Liver (tissue), 3 donors: ENCODE data around the gene EMC6.

Experiments
- EGR1 ChIP-seq, 2 donors: IDR thresholded peaks; 2 replicates each; pipeline ENCODE4 v1.6.1; 2016 to 2018; ENCODE audit warnings: antibody characterized with exemption in 2 of 2, low read depth in 2 of 2
- FOXA2 ChIP-seq: IDR thresholded peaks from 2 replicates; pipeline ENCODE4 v1.6.1; 2016; ENCODE audit warnings: antibody characterized with exemption
- GABPA ChIP-seq, 2 donors: IDR thresholded peaks in 1 of 2; conservative IDR thresholded peaks in 1 of 2; 2 replicates each; pipeline ENCODE4 v1.6.1; 2016; ENCODE audit warnings: antibody characterized with exemption in 2 of 2, mild to moderate bottlenecking in 1 of 2, moderate library complexity in 1 of 2
- HNF4A ChIP-seq, 2 donors: conservative IDR thresholded peaks; 2 replicates each; pipeline ENCODE4 v1.6.1; 2016; ENCODE audit warnings: antibody characterized with exemption in 2 of 2, mild to moderate bottlenecking in 2 of 2
- RAD21 ChIP-seq, 2 donors: IDR thresholded peaks; 2 replicates each; pipeline ENCODE4 v1.6.1; 2016; ENCODE audit warnings: antibody characterized with exemption in 2 of 2, mild to moderate bottlenecking in 2 of 2
- YY1 ChIP-seq: IDR thresholded peaks from 2 replicates; pipeline ENCODE4 v1.6.1; 2016; ENCODE audit warnings: antibody characterized with exemption, mild to moderate bottlenecking
- TF ChIP-seq, protein P1 (sequence below): fragments of 150-350 bp; IDR thresholded peaks from 2 replicates; pipeline ENCODE4 v1.5.1; 2017; ENCODE audit warnings: improper control_type of control experiment, low read depth, low read length; ENCODE audit not compliant: missing input control
- TF ChIP-seq, protein P2 (sequence below): IDR thresholded peaks from 2 replicates; pipeline ENCODE4 v1.6.1; 2016; ENCODE audit warnings: antibody characterized with exemption, mild to moderate bottlenecking
- TF ChIP-seq, protein P3 (sequence below): IDR thresholded peaks from 2 replicates; pipeline ENCODE4 v1.6.1; 2016; ENCODE audit warnings: antibody characterized with exemption
- donor health status: healthy.
- donor health status: healthy.

DNA sequence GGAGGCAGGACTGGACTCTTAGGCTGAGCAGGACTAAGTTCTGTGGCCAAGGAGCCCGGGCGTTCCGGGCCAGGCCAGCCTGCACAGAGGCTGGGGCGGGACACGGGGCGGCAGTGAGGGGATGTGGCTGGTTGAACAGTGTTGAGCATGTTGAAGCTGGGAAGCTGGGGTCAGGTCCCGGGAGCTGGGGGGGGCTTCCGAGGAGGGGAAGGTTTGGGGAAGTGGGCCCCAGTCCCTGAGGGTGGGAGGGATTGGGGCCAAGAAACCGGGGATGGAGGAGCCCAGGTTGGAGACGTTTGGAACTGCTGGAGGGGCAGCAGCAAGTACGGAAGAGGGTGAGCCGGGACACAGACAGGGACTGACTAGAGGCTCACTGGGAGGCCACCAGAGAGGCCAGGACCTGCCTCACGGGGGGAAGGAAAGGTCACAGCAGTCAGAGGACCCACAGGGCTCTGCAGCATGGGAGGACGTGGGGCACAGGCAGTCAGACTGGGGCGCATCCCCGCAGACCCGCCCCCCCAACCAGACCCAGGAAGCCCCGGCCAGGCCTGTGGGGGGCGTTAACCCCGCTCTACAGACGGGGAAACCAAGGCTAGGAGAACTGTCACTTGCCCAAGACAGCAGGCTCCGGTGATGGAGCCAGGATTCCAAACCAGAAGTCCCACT, 9.7 kb upstream of the EMC6 start:
- TF ChIP-seq, protein P1, sequence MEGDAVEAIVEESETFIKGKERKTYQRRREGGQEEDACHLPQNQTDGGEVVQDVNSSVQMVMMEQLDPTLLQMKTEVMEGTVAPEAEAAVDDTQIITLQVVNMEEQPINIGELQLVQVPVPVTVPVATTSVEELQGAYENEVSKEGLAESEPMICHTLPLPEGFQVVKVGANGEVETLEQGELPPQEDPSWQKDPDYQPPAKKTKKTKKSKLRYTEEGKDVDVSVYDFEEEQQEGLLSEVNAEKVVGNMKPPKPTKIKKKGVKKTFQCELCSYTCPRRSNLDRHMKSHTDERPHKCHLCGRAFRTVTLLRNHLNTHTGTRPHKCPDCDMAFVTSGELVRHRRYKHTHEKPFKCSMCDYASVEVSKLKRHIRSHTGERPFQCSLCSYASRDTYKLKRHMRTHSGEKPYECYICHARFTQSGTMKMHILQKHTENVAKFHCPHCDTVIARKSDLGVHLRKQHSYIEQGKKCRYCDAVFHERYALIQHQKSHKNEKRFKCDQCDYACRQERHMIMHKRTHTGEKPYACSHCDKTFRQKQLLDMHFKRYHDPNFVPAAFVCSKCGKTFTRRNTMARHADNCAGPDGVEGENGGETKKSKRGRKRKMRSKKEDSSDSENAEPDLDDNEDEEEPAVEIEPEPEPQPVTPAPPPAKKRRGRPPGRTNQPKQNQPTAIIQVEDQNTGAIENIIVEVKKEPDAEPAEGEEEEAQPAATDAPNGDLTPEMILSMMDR, result no peak
- TF ChIP-seq YY1 (no peak), RAD21 (IDR thresholded peaks at IDR 0.05) (no peak), HNF4A (conservative IDR thresholded peaks at IDR 0.05) (no peak), GABPA (IDR thresholded peaks at IDR 0.05 in 1 of 2, conservative IDR thresholded peaks at IDR 0.05 in 1 of 2) (no peak), FOXA2 (no peak), EGR1 (IDR thresholded peaks at IDR 0.05; ENCODE audit: low read depth in 2 of 2) (no peak)
- TF ChIP-seq, protein P2, sequence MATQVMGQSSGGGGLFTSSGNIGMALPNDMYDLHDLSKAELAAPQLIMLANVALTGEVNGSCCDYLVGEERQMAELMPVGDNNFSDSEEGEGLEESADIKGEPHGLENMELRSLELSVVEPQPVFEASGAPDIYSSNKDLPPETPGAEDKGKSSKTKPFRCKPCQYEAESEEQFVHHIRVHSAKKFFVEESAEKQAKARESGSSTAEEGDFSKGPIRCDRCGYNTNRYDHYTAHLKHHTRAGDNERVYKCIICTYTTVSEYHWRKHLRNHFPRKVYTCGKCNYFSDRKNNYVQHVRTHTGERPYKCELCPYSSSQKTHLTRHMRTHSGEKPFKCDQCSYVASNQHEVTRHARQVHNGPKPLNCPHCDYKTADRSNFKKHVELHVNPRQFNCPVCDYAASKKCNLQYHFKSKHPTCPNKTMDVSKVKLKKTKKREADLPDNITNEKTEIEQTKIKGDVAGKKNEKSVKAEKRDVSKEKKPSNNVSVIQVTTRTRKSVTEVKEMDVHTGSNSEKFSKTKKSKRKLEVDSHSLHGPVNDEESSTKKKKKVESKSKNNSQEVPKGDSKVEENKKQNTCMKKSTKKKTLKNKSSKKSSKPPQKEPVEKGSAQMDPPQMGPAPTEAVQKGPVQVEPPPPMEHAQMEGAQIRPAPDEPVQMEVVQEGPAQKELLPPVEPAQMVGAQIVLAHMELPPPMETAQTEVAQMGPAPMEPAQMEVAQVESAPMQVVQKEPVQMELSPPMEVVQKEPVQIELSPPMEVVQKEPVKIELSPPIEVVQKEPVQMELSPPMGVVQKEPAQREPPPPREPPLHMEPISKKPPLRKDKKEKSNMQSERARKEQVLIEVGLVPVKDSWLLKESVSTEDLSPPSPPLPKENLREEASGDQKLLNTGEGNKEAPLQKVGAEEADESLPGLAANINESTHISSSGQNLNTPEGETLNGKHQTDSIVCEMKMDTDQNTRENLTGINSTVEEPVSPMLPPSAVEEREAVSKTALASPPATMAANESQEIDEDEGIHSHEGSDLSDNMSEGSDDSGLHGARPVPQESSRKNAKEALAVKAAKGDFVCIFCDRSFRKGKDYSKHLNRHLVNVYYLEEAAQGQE, result no peak
- TF ChIP-seq, protein P3, sequence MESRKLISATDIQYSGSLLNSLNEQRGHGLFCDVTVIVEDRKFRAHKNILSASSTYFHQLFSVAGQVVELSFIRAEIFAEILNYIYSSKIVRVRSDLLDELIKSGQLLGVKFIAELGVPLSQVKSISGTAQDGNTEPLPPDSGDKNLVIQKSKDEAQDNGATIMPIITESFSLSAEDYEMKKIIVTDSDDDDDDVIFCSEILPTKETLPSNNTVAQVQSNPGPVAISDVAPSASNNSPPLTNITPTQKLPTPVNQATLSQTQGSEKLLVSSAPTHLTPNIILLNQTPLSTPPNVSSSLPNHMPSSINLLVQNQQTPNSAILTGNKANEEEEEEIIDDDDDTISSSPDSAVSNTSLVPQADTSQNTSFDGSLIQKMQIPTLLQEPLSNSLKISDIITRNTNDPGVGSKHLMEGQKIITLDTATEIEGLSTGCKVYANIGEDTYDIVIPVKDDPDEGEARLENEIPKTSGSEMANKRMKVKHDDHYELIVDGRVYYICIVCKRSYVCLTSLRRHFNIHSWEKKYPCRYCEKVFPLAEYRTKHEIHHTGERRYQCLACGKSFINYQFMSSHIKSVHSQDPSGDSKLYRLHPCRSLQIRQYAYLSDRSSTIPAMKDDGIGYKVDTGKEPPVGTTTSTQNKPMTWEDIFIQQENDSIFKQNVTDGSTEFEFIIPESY, result no peak
